ENCODE data around the gene TRAPPC14. TPM values are rescaled to one million over a fixed set of nuclear protein-coding genes. Genes with fewer than 3 reads are reported as not detected.

TRAPPC14 gene
- total and polyA plus RNA-seq, 10 of the 15 experiments (the other 5 are each of a cell fraction or from before 2014, with no cell fraction given): 0.21 to 24.7 (median 7.5) TPM

- Histone ChIP-seq H3K9ac (ENCODE audit: control insufficient read depth, insufficient read depth, low read length) (no peak overlapping the region), H3K27me3 (replicated peaks in 1 of 2; ENCODE audit: control insufficient read depth in 2 of 2, insufficient read depth in 2 of 2, low read length in 1 of 2) (peaks cover 0 to 6% of the 10 kb centered on the region in 2 experiments; a peak in 2 of 4 replicates), H2AFZ (ENCODE audit: control insufficient read depth, low read depth, low read length) (no peak overlapping the region), H3K4me2 (ENCODE audit: control insufficient read depth, insufficient read depth) (no peak overlapping the region), H3K4me1 (ENCODE audit: control insufficient read depth, insufficient read depth, low read length) (peaks cover 46% of the 10 kb centered on the region), H3K4me3 (no peak overlapping the region), H3K9me3 (replicated peaks; ENCODE audit: control insufficient read depth, insufficient read depth, low read length) (no peaks in the 10 kb centered on the region), H3K79me2 (ENCODE audit: control insufficient read depth, insufficient read depth, low read length) (no peaks in the 10 kb centered on the region), H3K36me3 (ENCODE audit: control insufficient read depth in 2 of 2, insufficient read depth in 2 of 2, low read length in 1 of 2) (no peaks in the 10 kb centered on the region), H4K20me1 (ENCODE audit: control insufficient read depth, insufficient read depth) (no peaks in the 10 kb centered on the region), H3K27ac (ENCODE audit: control insufficient read depth, insufficient read depth) (no peak overlapping the region)
- FAIRE-seq: no peak
- no TSS peak for BruUV-seq (replicated peaks)
- in situ Hi-C loops (cut with MboI) (no loop called here), intact Hi-C loops (cut with micrococcal nuclease; ENCODE audit: unreplicated experiment) (no loop called here)
- ChIA-PET RAD21 (ENCODE audit: unreplicated experiment) (interaction anchor here (0.8 to 1.8 kb wide), 3 partner anchors 24 to 241 kb away, joined by 3 to 4 read pairs (median 4); no protein-coding TSS in a partner anchor), CTCF (interaction anchor here (0.9 to 1.2 kb wide), 2 partner anchors 17 to 24 kb away, joined by 3 read pairs; partner anchors contain the start of gene LAMTOR4), POLR2A (interaction anchor here (0.8 to 3.3 kb wide), 4 partner anchors 11 to 24 kb away, joined by 3 to 11 read pairs (median 4); partner anchors contain the start of genes GPC2, LAMTOR4 and STAG3), SMC1A (ENCODE audit: uncharacterized antibody, unreplicated experiment) (interaction anchor here (1.9 kb wide), 1 partner anchor 17 kb away, joined by 7 read pairs; the partner anchor contains the start of gene LAMTOR4)
- no peak for DNase-seq (ENCODE audit: low read depth, low spot score)
- WGBS (ENCODE audit: insufficient coverage, insufficient replicate concordance, low lambda C conversion rate, missing lambda C conversion rate): 33% methylated on average over 16 of the region's 16 CpGs
- ATAC-seq: no peak
- TF ChIP-seq EP300 (IDR thresholded peaks at IDR 0.05; ENCODE audit: borderline replicate concordance in 1 of 2, control insufficient read depth in 1 of 2, low read depth in 2 of 2, low read length in 2 of 2): no peak
- no peak for TF ChIP-seq E2F8 (IDR thresholded peaks at IDR 0.05; ENCODE audit: low read depth, partially characterized antibody)
- no peak for TF ChIP-seq PML (IDR thresholded peaks at IDR 0.05; ENCODE audit: low read length)
- no peak for TF ChIP-seq MEF2B (IDR thresholded peaks at IDR 0.05; ENCODE audit: partially characterized antibody, poor library complexity, severe bottlenecking)
- TF ChIP-seq ZNF207 (IDR thresholded peaks at IDR 0.05; ENCODE audit: borderline replicate concordance): no peak
- no peak for TF ChIP-seq NFYA (IDR thresholded peaks at IDR 0.05; ENCODE audit: borderline replicate concordance, low read depth, low read length)
- no peak for TF ChIP-seq NR2C2 (IDR thresholded peaks at IDR 0.05; ENCODE audit: borderline replicate concordance, control insufficient read depth, insufficient read length, low read depth)
- TF ChIP-seq BHLHE40 (IDR thresholded peaks at IDR 0.05; ENCODE audit: borderline replicate concordance in 1 of 2, low read depth in 2 of 2, low read length in 1 of 2): no peak
- TF ChIP-seq, protein P1, sequence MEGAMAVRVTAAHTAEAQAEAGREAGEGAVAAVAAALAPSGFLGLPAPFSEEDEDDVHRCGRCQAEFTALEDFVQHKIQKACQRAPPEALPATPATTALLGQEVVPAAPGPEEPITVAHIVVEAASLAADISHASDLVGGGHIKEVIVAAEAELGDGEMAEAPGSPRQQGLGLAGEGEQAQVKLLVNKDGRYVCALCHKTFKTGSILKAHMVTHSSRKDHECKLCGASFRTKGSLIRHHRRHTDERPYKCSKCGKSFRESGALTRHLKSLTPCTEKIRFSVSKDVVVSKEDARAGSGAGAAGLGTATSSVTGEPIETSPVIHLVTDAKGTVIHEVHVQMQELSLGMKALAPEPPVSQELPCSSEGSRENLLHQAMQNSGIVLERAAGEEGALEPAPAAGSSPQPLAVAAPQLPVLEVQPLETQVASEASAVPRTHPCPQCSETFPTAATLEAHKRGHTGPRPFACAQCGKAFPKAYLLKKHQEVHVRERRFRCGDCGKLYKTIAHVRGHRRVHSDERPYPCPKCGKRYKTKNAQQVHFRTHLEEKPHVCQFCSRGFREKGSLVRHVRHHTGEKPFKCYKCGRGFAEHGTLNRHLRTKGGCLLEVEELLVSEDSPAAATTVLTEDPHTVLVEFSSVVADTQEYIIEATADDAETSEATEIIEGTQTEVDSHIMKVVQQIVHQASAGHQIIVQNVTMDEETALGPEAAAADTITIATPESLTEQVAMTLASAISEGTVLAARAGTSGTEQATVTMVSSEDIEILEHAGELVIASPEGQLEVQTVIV (IDR thresholded peaks at IDR 0.05; ENCODE audit: borderline replicate concordance, partially characterized antibody): no peak
- TF ChIP-seq CREM (IDR thresholded peaks at IDR 0.05; ENCODE audit: low read depth): no peak
- no peak for TF ChIP-seq CHD4 (IDR thresholded peaks at IDR 0.05)
- TF ChIP-seq TCF7 (IDR thresholded peaks at IDR 0.05; ENCODE audit: borderline replicate concordance): no peak
- no peak for TF ChIP-seq ZZZ3 (IDR thresholded peaks at IDR 0.05; ENCODE audit: control insufficient read depth, insufficient read length, low read depth)
- no peak for TF ChIP-seq PAX8 (IDR thresholded peaks at IDR 0.05)
- no peak for TF ChIP-seq STAT1 (conservative IDR thresholded peaks at IDR 0.05)
- no peak for TF ChIP-seq NRF1 (conservative IDR thresholded peaks at IDR 0.05; ENCODE audit: low read depth, low read length)
- TF ChIP-seq, protein P2, sequence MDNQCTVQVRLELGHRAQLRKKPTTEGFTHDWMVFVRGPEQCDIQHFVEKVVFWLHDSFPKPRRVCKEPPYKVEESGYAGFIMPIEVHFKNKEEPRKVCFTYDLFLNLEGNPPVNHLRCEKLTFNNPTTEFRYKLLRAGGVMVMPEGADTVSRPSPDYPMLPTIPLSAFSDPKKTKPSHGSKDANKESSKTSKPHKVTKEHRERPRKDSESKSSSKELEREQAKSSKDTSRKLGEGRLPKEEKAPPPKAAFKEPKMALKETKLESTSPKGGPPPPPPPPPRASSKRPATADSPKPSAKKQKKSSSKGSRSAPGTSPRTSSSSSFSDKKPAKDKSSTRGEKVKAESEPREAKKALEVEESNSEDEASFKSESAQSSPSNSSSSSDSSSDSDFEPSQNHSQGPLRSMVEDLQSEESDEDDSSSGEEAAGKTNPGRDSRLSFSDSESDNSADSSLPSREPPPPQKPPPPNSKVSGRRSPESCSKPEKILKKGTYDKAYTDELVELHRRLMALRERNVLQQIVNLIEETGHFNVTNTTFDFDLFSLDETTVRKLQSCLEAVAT (IDR thresholded peaks at IDR 0.05): no peak
Observed at GRCh38 chr7:100166317-100166940, 7.9 kb upstream of the TRAPPC14 start.

Measured in GM12878 (cell line).